Mesodermal cell (in vitro differentiated cells): ENCODE results near the gene KLK13. TPM values are rescaled to one million over a fixed set of nuclear protein-coding genes. Genes with fewer than 3 reads are reported as not detected.
A peak's percentile ranks its signal among the peaks of the same experiment; 100 is the strongest.

Source experiments
- H3K27ac ChIP-seq: 2 replicates; pipeline ENCODE4 v1.7.0; 2013; ENCODE audit warnings: mild to moderate bottlenecking, low read depth, low read length, moderate library complexity; ENCODE audit not compliant: severe bottlenecking
- H3K36me3 ChIP-seq: 2 replicates; pipeline ENCODE4 v1.7.1; 2013; ENCODE audit warnings: mild to moderate bottlenecking, low read length, moderate library complexity; ENCODE audit not compliant: control insufficient read depth, insufficient read depth
- H3K4me1 ChIP-seq: one replicate; pipeline ENCODE4 v1.7.1; 2013; ENCODE audit warnings: mild to moderate bottlenecking, low read length; ENCODE audit not compliant: insufficient read depth, control insufficient read depth, poor library complexity, severe bottlenecking
- H3K4me3 ChIP-seq: 2 replicates; pipeline ENCODE4 v1.7.0; 2013; ENCODE audit warnings: low read length, control low read depth, mild to moderate bottlenecking; ENCODE audit not compliant: insufficient read depth, poor library complexity, severe bottlenecking; ENCODE audit errors: extremely low read depth
- H3K9me3 ChIP-seq: 2 replicates; pipeline ENCODE4 v1.7.1; 2013; ENCODE audit warnings: mild to moderate bottlenecking, low read length, moderate library complexity; ENCODE audit not compliant: control insufficient read depth
- WGBS, 2 experiments: methylation state at CpG; one replicate each; pipeline ENCODE4 v1.1.5; 2013; ENCODE audit warnings: missing lambda C conversion rate in 2 of 2; ENCODE audit not compliant: insufficient coverage in 2 of 2; 5-methylcytosine and 5-hydroxymethylcytosine counted together
- polyA plus RNA-seq, 2 experiments: library from polyadenylated mRNA; stranded (reverse); fragments of 50-300 nt; gene quantifications; one replicate each; pipeline ENCODE4 v1.2.3, GENCODE V29; 2013

The KLK13 gene, protein sequence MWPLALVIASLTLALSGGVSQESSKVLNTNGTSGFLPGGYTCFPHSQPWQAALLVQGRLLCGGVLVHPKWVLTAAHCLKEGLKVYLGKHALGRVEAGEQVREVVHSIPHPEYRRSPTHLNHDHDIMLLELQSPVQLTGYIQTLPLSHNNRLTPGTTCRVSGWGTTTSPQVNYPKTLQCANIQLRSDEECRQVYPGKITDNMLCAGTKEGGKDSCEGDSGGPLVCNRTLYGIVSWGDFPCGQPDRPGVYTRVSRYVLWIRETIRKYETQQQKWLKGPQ
- polyA plus RNA-seq (2013, experiment 1 of 2), result not detected
- not detected for polyA plus RNA-seq (2013, experiment 2 of 2)

DNA sequence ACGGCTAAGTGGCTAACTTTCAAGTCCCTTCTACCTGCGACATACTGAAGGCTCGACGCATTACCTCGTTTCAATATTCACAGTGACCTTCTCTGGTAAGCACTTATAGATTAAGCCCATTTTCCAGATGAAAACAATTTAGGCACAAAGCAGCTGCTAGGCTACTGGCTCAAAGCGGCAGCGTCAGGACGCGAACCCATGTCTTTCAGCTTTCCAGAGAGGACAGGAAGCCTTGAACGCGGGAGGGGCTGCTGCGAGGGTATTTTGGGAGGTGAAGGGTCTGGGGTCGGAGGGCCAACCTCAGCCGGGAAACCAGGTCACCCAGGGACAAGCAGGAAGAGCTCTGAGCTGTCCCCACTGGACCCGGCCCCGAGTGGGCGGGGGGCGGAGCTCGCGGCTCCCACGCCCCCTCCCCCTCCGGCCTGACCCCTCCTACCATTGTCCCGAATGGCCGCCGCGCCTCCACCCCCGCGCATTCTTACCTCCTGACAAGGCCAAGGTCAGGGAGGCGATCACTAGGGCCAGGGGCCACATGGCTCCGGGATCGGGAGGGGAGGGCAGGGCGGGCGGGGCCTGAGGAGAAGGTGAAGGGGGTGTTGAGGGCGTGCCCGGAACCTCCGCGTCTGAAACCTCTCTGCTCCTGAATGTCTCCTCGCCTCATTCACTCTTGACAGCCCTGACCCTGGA, at the start of gene KLK13:
KLK13 (minus strand) TSS at position 559 of the 687 bp plus-strand sequence; CDS start at position 534, 25 bp downstream.
- H3K4me3 ChIP-seq, result peak within 1 kb of the TSS; percentile 25
- 20 to 25% methylated on average over 15 to 16 of the region's 38 CpGs for WGBS, 2 experiments
- H3K36me3 ChIP-seq, result no peaks in the 10 kb centered on the region
- H3K4me1 ChIP-seq, result no peaks in the 10 kb centered on the region
- H3K9me3 ChIP-seq, result no peaks in the 10 kb centered on the region
- no peak within 1 kb of the TSS for H3K27ac ChIP-seq

DNA sequence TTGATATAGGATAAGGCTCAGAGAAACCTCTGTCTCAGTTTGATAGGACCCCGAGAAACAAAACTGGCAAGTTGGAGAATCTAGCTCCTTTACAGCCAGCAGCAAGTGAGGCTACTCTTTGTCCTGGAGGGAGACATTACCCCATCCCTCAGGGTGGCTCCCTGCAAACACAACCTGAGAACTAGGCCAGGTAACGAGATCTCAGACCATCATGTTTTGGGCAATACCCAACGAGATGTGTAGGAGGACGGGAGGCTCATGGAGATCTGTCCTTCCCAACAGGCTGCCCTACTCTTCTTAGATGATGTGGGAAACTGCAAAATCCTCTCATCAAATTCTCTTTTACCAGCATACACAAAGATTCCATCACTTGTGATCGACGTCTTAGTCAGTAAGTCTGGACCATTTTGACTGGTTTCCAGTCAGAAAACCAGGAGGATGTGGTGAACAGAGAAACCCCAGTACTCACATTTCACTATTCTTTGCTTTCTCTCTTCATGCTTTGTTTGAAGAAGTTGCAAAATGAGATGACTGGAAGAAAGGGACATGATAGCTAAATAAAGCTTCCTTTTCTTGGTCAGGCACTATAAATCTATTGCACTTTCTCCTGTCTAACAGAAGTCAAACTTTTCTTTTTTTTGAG, 49.3 kb upstream of the KLK13 start:
- no peaks in the 10 kb centered on the region for H3K9me3 ChIP-seq
- WGBS, 2 experiments, result 90 to 100% methylated on average over 1 to 3 of the region's 6 CpGs
- H3K36me3 ChIP-seq, result no peaks in the 10 kb centered on the region
- no peaks in the 10 kb centered on the region for H3K4me1 ChIP-seq
- H3K4me3 ChIP-seq, result no peak overlapping the region
- no peak overlapping the region for H3K27ac ChIP-seq

DNA sequence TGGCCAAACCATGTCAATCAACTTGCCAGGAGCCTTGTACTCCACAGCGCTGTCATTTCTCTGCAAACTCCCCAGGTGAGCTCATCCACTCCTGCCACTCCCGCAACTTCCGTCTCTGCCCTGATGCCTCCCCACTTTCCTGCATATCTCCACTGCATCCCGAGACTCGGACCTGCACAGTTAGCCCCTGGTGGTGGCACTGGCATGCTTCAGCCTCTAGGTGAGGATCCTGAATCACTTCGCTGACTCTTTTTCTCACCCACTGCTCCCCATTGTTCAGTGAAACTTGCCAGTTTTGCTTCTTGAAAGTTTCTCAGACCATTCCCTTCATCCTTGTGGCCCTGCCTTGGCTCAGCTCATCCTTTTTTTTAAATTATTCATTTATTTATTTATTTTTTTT, 46.7 kb upstream of the KLK13 start:
- no peak overlapping the region for H3K27ac ChIP-seq

DNA sequence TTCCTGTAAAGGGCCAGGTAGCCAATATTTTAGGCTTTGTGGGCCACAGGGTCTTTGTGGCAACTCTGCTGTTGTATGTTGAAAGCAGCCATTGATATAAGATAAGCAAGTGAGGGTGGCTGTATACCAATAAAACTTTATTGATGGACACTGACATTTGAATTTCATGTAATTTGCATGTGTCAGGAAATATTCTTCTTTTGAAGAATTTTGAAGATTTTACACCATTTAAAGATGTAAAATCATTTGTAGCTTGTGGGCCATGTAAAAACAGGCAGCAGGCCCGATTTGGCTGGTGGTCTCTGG, 45.7 kb upstream of the KLK13 start:
- 60% methylated on average over 1 of the region's 1 CpG; no CpG with 5 or more reads in 1 of the 2 experiments for WGBS, 2 experiments
- no peaks in the 10 kb centered on the region for H3K4me1 ChIP-seq
- no peak overlapping the region for H3K27ac ChIP-seq

More for the DNA sequence above, 46.7 kb upstream of the KLK13 start:
- no peaks in the 10 kb centered on the region for H3K4me1 ChIP-seq
- no peaks in the 10 kb centered on the region for H3K9me3 ChIP-seq
- H3K36me3 ChIP-seq, result no peaks in the 10 kb centered on the region
- no peak overlapping the region for H3K4me3 ChIP-seq
- 35 to 41% methylated on average over 6 of the region's 6 CpGs for WGBS, 2 experiments

DNA sequence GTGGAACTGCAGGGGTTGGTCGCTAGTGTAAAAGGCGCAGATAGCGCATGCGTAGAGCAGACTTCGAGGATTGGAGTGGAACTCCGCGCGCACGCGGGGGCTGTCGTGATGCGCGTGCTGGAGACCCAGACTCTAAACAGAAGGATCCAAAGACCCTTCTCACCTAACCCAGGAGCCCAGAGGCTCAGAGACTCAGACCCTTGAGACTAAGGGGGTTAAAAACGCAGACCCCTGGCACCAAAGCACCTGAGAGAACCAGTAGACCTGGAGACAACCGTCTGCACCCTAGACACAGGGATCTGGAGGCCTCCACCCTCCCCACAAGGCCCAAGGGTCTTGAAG, 43.9 kb upstream of the KLK13 start:
- H3K27ac ChIP-seq, result no peak overlapping the region
- H3K36me3 ChIP-seq, result peaks cover 1% of the 10 kb centered on the region
- peak overlapping the region; percentile 67 for H3K4me3 ChIP-seq
- no peaks in the 10 kb centered on the region for H3K9me3 ChIP-seq
- 17 to 18% methylated on average over 5 to 15 of the region's 15 CpGs for WGBS, 2 experiments
- no peaks in the 10 kb centered on the region for H3K4me1 ChIP-seq

More for the DNA sequence above, 45.7 kb upstream of the KLK13 start:
- Histone ChIP-seq H3K9me3 (no peaks in the 10 kb centered on the region), H3K36me3 (no peaks in the 10 kb centered on the region), H3K4me3 (no peak overlapping the region)

DNA sequence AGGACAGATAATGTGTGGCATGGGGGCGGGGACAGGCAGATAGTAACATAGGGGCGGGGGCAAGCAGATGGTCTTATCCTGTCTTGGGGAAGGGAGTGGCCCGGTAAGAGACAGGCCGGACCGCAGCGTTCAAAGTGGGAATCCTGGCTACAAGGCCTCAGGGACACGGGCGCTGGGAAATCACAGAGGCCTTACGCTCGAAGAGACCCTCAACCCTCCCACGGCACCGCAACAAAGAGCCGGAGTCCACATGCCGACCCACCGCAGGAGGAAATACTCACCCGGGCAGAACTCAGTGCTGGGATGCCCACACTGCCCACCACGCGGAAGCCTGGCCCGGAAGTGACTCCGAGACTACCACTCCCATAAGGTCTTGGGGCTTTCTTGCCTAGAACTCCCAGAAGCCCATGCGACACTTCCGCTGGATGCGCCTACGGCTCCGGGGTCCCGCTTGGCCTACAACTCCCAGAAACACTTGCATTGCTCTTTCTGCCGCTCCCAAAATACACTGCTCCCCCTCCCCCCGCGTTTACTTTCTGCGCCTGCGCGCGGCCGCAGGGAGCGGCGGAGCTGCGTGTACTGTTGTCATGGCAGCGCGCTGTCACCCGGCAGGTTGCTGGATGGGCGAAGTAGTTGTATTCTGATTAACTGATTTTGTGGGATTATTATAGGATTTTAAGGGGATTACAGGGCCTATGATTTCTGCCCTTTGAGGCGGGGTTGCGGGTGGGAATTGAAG, 43.3 kb upstream of the KLK13 start, which contains the start of gene CTU1:
CTU1 (minus strand) TSS at position 344 of the 739 bp plus-strand sequence. CDS start 3,840 bp downstream, outside the sequence.
- no peaks in the 10 kb centered on the region for H3K9me3 ChIP-seq
- H3K4me3 ChIP-seq, result peak within 1 kb of the TSS; percentile 67
- H3K27ac ChIP-seq, result peak within 1 kb of the TSS; percentile 79
- peaks cover 6% of the 10 kb centered on the region for H3K36me3 ChIP-seq
- no peaks in the 10 kb centered on the region for H3K4me1 ChIP-seq
- 0% methylated on average over 29 to 31 of the region's 43 CpGs for WGBS, 2 experiments

DNA sequence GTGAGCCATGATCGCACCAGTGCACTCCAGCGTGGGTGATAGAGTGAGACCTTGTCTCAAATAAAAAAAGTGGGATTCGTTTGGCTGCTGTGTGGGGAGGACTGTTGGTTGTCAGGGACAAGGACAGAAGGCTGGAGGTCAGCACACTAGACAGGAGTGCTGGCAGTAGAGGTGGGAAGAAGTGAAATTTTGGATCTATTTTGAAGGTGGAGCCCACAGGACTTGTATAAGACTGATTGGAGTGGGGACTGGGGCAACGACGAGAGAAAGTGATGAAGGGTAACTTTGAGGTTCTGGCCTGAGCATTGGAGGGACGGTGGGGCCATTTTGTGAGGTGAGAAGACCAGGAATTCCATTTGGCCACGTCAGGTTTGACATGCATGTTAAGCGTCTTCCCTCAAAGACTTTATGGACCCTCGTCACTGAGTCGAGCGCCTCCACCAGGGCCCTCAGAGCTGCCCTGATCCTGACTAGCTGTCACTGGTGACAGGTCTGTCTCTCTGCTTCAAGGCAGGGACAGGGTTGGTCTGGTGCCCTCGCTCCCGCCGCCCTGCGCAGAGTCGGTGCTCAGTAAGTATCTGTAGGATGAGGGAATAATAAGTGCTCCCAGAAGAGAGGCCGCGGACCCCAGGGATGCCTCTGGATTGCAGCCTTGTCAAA, 42.6 kb upstream of the KLK13 start:
- Histone ChIP-seq H3K27ac (peak overlapping the region; percentile 79), H3K9me3 (no peaks in the 10 kb centered on the region), H3K4me3 (peak overlapping the region; percentile 67), H3K36me3 (peaks cover 13% of the 10 kb centered on the region), H3K4me1 (no peaks in the 10 kb centered on the region)
- WGBS, 2 experiments, result 25 to 31% methylated on average over 12 to 18 of the region's 18 CpGs

DNA sequence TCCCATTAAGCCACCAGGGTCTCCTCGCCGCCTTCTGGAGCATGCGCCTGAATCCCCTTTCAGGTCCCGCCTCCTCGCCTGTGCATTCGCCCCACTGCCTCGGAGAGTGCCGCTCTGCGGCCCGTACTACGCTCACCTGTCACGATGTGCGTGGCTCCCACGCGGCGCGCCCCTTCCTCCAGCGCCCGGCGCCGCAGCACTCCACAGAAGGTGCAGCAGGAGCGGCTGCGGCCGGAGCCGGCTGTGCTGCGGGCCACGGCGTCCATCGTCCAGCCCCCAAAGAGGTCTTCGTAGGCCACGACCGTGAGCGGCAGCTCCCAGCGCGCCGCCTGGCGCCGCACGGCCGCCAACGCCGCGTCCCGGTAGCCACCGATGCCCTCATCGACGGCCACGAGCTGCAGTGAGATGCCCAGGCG, 39.0 kb upstream of the KLK13 start:
- H3K27ac ChIP-seq, result no peak overlapping the region

DNA sequence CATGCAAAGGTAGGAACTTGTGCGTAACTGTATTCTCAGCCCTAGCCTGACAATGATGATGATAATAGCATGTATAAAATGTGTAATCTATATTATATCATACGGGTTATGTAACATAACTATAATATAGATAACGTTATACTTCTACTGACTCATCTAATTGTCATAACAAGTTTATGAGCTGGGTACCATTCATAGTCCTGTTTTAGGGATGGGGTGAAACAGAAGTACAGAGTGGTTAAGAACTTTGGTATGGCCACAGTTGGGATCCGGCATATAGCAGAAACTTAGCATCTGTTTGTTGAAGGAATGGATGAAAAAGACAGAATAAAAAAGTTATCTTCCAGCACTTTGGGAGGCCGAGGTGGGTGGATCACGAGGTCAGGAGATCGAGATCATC, 38.1 kb upstream of the KLK13 start:
- Histone ChIP-seq H3K36me3 (peaks cover 32% of the 10 kb centered on the region), H3K4me3 (no peak overlapping the region), H3K27ac (no peak overlapping the region), H3K9me3 (no peaks in the 10 kb centered on the region), H3K4me1 (no peaks in the 10 kb centered on the region)
- 92 to 100% methylated on average over 1 to 2 of the region's 7 CpGs for WGBS, 2 experiments

More for the DNA sequence above, 39.0 kb upstream of the KLK13 start:
- Histone ChIP-seq H3K9me3 (no peaks in the 10 kb centered on the region), H3K36me3 (peaks cover 27% of the 10 kb centered on the region), H3K4me3 (no peak overlapping the region), H3K4me1 (no peaks in the 10 kb centered on the region)
- WGBS, 2 experiments, result 97 to 98% methylated on average over 45 to 49 of the region's 49 CpGs
